ENCODE data around the gene PANK1.
"Not testable (repeated sequence)": the region's sequence is repeated elsewhere in the genome, so short reads cannot be mapped to it uniquely, and the experiment has no call there.

The PANK1 gene

DNA sequence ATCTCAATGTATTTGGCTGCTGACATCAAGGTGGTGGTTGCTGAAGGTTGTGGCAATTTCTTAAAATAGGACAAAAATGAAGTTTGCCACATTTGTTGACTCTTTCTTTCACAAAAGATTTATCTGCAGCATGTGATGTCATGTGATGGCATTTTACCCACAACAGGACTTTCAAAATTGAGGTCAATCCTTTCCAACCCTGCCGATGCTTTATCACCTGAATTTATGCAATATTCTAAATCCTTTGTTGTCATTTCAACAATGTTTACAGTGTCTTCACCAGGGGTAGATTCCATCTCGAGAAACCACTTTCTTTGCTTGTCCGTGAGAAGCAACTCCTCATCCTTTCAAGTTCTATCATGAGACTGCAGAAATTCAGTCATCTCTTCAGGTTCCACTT lies 69.0 kb downstream of the PANK1 start:
- in situ Hi-C loops (cut with MboI; ENCODE audit: low sequenced_read_pairs) = no loop called here

GRCh38 chr10:89575031-89575430 lies 70.0 kb downstream of the PANK1 start:
- in situ Hi-C loops (cut with MboI; ENCODE audit: low sequenced_read_pairs) = no loop called here

GRCh38 chr10:89574368-89574767 lies 70.7 kb downstream of the PANK1 start:
- in situ Hi-C loops (cut with MboI; ENCODE audit: low sequenced_read_pairs) = loop anchor here (25.0 kb wide), 1 partner anchor 137 kb away; no protein-coding TSS in a partner anchor

GRCh38 chr10:89567576-89568245 lies 77.3 kb downstream of the PANK1 start:
- in situ Hi-C loops (cut with MboI; ENCODE audit: low sequenced_read_pairs) = loop anchor here (25.0 kb wide), 1 partner anchor 130 kb away; no protein-coding TSS in a partner anchor

- in situ Hi-C loops (cut with MboI; ENCODE audit: low sequenced_read_pairs) = loop anchor here (25.0 kb wide), 1 partner anchor 130 kb away; no protein-coding TSS in a partner anchor
Measured at GRCh38 chr10:89566992-89567391, 78.0 kb downstream of the PANK1 start.

- in situ Hi-C loops (cut with MboI; ENCODE audit: low sequenced_read_pairs) = loop anchor here (25.0 kb wide), 1 partner anchor 129 kb away; no protein-coding TSS in a partner anchor
Measured at GRCh38 chr10:89566095-89566950, 78.7 kb downstream of the PANK1 start.

DNA sequence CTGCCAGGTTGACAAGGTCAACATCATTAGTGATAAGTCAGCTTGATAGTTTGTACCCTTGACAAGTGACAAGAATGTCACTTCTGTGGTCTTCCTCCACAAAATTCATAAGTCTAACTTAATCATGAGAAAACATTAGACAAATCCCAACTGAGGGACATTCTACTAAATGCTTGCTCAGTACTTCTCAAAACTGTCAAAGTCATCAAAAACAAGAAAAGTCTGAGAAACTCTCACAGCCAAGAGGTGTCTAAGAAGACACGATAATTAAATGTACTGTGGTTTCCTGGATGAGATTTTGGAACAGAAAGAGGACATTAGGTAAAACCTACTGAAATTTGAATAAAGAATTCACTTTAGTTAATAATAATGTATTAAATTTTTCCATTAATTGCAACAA lies 79.9 kb downstream of the PANK1 start:
- in situ Hi-C loops (cut with MboI; ENCODE audit: low sequenced_read_pairs) = loop anchor here (25.0 kb wide), 1 partner anchor 128 kb away; no protein-coding TSS in a partner anchor

GRCh38 chr10:89563861-89564478 lies 81.1 kb downstream of the PANK1 start:
- in situ Hi-C loops (cut with MboI; ENCODE audit: low sequenced_read_pairs) = loop anchor here (25.0 kb wide), 1 partner anchor 127 kb away; no protein-coding TSS in a partner anchor

DNA sequence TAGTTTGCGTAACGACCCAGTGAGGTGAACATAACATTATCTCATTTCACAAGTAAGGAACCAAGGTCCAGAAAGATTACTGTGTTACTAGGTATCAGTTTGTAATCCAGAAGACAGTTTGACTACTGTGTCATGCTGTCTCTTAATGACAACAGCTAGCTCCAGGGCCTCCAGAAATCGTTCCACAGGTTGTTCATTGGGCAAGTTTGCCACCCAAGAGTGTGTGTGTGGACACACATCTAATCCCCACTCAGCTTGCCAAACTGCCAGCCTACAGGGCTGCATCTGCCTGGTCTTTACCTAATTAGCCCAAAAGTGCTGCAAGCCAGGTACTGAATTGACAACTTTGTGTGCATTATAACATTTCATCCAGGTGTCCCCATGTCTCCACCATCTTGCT lies 81.7 kb downstream of the PANK1 start:
- in situ Hi-C loops (cut with MboI; ENCODE audit: low sequenced_read_pairs) = loop anchor here (25.0 kb wide), 1 partner anchor 126 kb away; no protein-coding TSS in a partner anchor

DNA sequence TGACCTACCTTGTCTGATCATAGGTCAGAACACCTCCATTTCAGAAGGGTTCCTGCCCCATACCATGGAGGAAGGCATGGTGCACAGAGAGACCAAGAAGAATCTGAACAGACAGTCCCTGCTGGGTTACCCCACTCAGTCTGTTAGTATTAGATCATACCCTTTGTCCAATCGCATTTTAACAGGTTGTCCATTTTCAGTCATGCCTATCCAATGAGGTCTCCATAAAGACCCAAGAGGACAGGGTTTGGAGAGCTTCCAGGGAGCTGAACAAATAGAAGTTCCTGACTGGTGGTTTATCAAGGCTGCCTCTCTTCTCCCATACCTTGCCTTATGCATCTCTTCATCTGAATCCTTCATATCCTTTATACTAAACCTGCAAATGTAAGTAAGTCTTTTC lies 88.4 kb downstream of the PANK1 start:
- in situ Hi-C loops (cut with MboI; ENCODE audit: low sequenced_read_pairs) = loop anchor here (25.0 kb wide), 1 partner anchor 119 kb away; no protein-coding TSS in a partner anchor

GRCh38 chr10:89555688-89556445 lies 89.2 kb downstream of the PANK1 start:
- in situ Hi-C loops (cut with MboI; ENCODE audit: low sequenced_read_pairs) = loop anchor here (25.0 kb wide), 1 partner anchor 119 kb away; no protein-coding TSS in a partner anchor

DNA sequence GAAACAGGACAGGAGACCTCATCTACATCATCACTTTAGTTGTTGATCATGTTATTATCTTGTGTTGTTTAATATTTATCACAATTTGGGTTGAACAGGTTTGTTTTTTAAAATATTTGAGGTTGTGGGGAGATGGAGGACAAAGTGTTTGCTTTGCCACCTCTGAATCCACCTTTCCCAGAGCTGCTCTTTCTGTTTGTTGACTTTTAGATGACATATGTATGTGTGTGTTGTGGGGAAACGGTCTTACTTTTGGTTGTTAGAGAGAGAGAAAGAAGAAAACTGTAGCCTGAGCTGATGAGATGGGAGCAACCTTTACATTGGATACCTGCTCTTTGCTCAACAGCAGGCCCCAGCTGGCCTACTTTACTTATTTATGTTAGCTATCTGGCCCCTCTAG lies 90.6 kb downstream of the PANK1 start:
- in situ Hi-C loops (cut with MboI; ENCODE audit: low sequenced_read_pairs) = loop anchor here (25.0 kb wide), 1 partner anchor 117 kb away; no protein-coding TSS in a partner anchor

- in situ Hi-C loops (cut with MboI; ENCODE audit: low sequenced_read_pairs) = loop anchor here (25.0 kb wide), 1 partner anchor 116 kb away; no protein-coding TSS in a partner anchor
Measured at GRCh38 chr10:89553064-89553734, 91.8 kb downstream of the PANK1 start.

GRCh38 chr10:89552213-89552612 lies 92.8 kb downstream of the PANK1 start:
- in situ Hi-C loops (cut with MboI; ENCODE audit: low sequenced_read_pairs) = loop anchor here (25.0 kb wide), 1 partner anchor 115 kb away; no protein-coding TSS in a partner anchor

DNA sequence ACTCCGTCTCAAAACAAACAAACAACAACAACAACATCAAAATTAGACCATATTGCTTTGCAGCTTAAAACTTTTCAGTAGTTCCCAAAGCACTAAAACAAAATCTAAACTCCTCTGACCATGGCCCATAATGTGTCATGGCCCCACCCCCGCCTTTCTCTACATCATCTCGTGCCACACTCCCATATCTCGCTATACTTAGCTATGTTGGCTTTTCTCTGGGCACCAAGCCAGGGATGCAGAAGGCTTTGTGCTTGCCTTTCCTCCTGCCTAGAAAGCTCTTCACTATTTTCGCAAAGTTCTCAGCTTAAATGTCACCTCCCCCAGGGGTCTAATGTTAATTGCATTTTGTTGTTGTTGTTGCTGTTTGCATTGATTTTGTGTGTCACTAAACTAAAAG lies 94.5 kb downstream of the PANK1 start:
- in situ Hi-C loops (cut with MboI; ENCODE audit: low sequenced_read_pairs) = loop anchor here (25.0 kb wide), 1 partner anchor 113 kb away; no protein-coding TSS in a partner anchor

- in situ Hi-C loops (cut with MboI; ENCODE audit: low sequenced_read_pairs) = no loop called here
Measured at GRCh38 chr10:89549510-89549909, 95.5 kb downstream of the PANK1 start.

GRCh38 chr10:89548673-89549072 lies 96.4 kb downstream of the PANK1 start:
- in situ Hi-C loops (cut with MboI; ENCODE audit: low sequenced_read_pairs) = no loop called here

- in situ Hi-C loops (cut with MboI; ENCODE audit: low sequenced_read_pairs) = no loop called here
Measured at GRCh38 chr10:89547853-89548513, 97.1 kb downstream of the PANK1 start.

- in situ Hi-C loops (cut with MboI; ENCODE audit: low sequenced_read_pairs) = not testable (repeated sequence)
Measured at GRCh38 chr10:89546651-89547050, 98.4 kb downstream of the PANK1 start.
